Activated T-cell treated with anti-CD3 and anti-CD28 coated beads, Interleukin-2, amount 50 U/mL, for 72 hours (primary cell): ENCODE measurements around the gene OR51B2. TPM values are rescaled to one million over a fixed set of nuclear protein-coding genes. Genes with fewer than 3 reads are reported as not detected.
"Not testable (repeated sequence)": the region's sequence is repeated elsewhere in the genome, so short reads cannot be mapped to it uniquely, and the experiment has no call there.

Source experiments
- ATAC-seq, 2 donors: fragments of 150-1000 bp; cut with Tn5 transposase; replicated peaks in 1 of 2; 2 replicates each; pipeline ENCODE4 v1.10.0; 2021; ENCODE audit warnings: moderate library complexity in 2 of 2, mild to moderate bottlenecking in 1 of 2
- DNase-seq, 2 donors: peaks; one replicate each; pipeline ENCODE4 v3.0.0; 2021 to 2022; ENCODE audit warnings: mixed read lengths in 1 of 2
- H3K27ac Mint-ChIP-seq: one replicate; pipeline ENCODE4 v1.8.0; 2022; ENCODE audit warnings: mild to moderate bottlenecking, moderate library complexity, mixed read lengths
- H3K27me3 Mint-ChIP-seq: one replicate; pipeline ENCODE4 v1.8.0; 2022; ENCODE audit warnings: low read depth, mixed read lengths
- H3K36me3 Mint-ChIP-seq, 2 donors: one replicate each; pipeline ENCODE4 v1.8.0; 2022; ENCODE audit warnings: mixed read lengths in 2 of 2, mild to moderate bottlenecking in 1 of 2; ENCODE audit not compliant: insufficient read depth in 2 of 2
- H3K4me1 Mint-ChIP-seq: one replicate; pipeline ENCODE4 v1.8.0; 2022; ENCODE audit warnings: low read depth, mixed read lengths
- H3K4me3 Mint-ChIP-seq, 2 donors: one replicate each; pipeline ENCODE4 v1.8.0; 2022; ENCODE audit warnings: mild to moderate bottlenecking in 2 of 2, mixed read lengths in 2 of 2, moderate library complexity in 2 of 2
- H3K9me3 Mint-ChIP-seq, 2 donors: one replicate each; pipeline ENCODE4 v1.8.0; 2022; ENCODE audit warnings: mixed read lengths in 2 of 2
- total RNA-seq, 2 donors: library from RNA; stranded (reverse); gene quantifications; one replicate each; pipeline ENCODE4 v1.2.3, GENCODE V29; 2022

The OR51B2 gene
- total RNA-seq, 2 donors from 2014 or later = not detected

DNA sequence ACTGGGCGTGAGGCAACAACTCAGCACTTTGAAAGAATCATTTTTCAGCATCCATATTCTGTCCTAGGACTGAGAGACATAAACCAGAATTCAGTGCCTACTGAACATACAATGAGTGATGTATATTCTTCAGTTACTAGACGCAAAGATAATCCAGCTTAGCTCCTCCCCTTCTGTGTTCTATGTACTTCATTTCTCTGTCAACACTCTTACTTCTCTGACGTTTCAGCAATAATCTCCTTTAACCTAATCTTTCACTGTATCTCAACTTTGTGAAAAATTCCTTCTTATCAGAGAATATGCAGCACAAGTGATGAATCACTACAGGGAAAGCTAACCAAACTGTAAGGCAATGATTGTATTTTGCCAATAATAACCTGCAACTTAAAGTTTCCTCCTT lies 21.7 kb upstream of the OR51B2 start:
- Mint-ChIP-seq H3K9me3 (peaks cover 0 to 3% of the 10 kb centered on the region in 2 donors), H3K27me3 (peaks cover 7% of the 10 kb centered on the region), H3K36me3 (no peaks in the 10 kb centered on the region), H3K4me3 (no peak overlapping the region), H3K4me1 (no peaks in the 10 kb centered on the region), H3K27ac (no peak overlapping the region)
- no peak for DNase-seq
- no peak for ATAC-seq

DNA sequence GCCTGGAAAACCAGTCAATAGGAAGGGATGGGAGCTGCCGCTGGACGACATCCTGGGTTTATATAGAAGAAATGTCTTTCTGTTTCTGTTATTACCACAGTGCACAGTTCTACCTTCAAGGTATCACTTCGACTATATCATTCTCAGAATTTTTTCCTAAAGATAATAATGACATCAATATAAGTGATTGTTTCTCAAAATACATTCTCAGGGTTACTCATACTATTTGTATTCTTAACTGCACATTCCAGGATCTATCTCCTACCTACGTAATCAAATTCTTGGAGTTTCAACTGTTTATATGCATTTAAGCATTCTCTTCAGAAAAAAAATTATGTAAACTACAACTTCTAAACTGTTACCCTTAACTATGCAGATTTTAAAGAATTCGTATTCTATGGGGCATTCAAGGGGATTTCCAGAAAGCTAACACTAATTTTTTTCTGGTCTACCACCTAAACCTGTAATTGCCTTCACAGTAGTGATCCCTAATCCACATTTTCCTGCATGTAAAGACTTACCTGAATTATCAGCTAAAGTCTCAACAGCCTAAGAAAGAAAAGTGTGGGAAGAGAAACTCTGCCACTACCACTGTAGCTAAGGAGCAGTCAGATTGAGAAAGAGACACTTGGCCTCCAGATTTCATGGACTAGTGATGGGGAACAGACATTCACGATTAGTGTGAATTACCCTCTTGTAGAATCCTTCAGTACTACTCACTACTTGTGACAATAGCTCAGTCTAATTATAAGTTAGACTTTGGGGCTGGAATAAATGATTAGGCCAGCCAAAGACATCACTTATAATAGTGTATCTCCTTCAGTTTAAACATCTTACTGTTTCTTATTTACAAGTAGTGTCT lies 19.6 kb upstream of the OR51B2 start, which contains the start of gene OR51B5:
Gene OR51B5 (minus strand): TSS at position 51 of the 862 bp plus-strand sequence. CDS start 0 bp downstream, at position 51.
- Mint-ChIP-seq H3K4me3 (no peak within 1 kb of the TSS), H3K36me3 (no peaks in the 10 kb centered on the region), H3K27me3 (peaks cover 15% of the 10 kb centered on the region), H3K9me3 (peaks cover 0 to 3% of the 10 kb centered on the region in 2 donors), H3K27ac (no peak within 1 kb of the TSS), H3K4me1 (no peaks in the 10 kb centered on the region)
- no peak for DNase-seq
- ATAC-seq = no peak

DNA sequence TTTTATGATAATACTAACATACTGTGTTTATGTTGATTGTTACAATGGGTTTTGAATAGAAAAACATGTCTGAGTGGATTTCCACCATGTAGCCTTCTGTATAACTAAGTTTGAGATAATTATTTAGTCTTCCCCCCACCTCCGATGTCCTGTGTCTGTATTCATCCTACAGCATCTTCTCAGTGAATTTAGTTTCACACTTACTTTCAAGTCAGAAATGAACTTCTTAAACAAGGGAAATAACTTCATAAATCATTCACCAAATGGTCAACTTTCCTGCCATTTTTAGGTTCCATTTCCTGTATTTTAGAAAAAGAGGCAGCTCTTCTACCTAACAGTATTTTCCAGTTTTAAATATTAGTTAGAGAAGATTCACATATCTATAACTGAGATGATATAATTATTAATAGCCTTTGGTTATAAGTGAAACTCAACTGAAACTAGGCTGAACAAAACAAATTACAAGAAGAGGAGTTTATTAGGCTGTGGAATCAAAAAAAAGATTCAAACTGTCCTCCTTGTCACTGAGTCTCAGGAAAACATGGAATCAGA lies 15.8 kb upstream of the OR51B2 start:
- no peaks in the 10 kb centered on the region for H3K36me3 Mint-ChIP-seq
- no peaks in the 10 kb centered on the region for H3K4me1 Mint-ChIP-seq

DNA sequence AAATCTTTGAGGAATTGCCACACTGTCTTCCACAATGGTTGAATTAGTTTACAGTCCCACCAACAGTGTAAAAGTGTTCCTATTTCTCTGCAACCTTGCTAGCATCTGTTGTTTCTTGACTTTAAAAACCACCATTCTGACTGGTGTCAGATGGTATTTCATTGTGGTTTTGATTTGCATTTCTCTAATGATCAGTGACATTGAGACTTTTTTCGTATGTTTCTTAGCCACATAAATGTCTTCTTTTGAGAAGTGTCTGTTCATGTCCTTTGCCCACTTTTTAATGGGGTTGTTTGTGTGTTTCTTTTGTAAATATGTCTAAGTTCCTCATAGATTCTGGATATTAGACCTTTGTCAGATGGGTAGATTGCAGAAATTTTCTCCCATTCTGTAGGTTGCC lies 13.2 kb upstream of the OR51B2 start:
- H3K36me3 Mint-ChIP-seq, DNase-seq, H3K27me3 Mint-ChIP-seq, H3K4me3 Mint-ChIP-seq, H3K9me3 Mint-ChIP-seq, ATAC-seq, H3K27ac Mint-ChIP-seq, H3K4me1 Mint-ChIP-seq: not testable (repeated sequence)

More for the DNA sequence above, 15.8 kb upstream of the OR51B2 start:
- H3K9me3 Mint-ChIP-seq = no peaks in the 10 kb centered on the region
- no peak for ATAC-seq
- no peak overlapping the region for H3K4me3 Mint-ChIP-seq
- no peak overlapping the region for H3K27ac Mint-ChIP-seq
- DNase-seq = no peak
- H3K27me3 Mint-ChIP-seq = peaks cover 7% of the 10 kb centered on the region

DNA sequence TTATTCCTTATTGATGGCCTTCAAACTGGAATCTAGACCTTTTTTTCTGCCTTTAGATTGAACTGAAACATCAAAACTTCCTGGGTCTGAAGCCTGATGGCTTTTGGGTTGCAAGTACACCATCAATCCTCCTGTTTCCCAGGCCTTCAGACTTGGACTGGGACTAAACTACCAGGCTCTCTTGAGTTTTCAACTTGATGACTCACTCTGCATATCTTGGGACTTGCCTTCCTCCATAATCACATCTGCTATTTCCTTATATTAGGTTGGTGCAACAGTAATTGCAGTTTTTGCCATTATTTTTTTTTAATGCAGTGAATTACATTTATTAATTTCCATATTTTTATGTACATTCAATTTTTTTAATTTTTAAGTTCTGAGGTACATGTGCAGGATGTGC lies 12.2 kb upstream of the OR51B2 start:
- Mint-ChIP-seq H3K4me3 (no peak overlapping the region), H3K36me3 (no peaks in the 10 kb centered on the region)

DNA sequence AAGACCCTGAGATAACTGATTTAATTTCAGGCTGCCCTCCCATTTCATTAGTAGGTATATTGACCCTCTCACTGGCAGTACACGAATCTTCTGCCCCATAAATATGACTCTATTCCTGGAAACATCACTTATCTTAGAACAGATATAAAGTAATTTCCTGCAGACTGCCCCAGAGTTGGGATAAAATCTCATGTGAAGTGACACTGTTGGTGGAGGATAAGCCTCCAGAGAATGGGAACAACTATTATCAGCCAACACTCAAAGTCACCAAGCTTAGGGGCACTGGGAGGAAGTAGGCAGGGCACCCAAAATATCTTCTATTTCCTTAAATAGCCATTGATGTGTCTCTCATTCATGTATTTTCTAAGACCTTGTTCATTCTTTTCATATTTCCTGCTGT lies 11.1 kb upstream of the OR51B2 start:
- Mint-ChIP-seq H3K4me1 (no peaks in the 10 kb centered on the region), H3K27me3 (peaks cover 16% of the 10 kb centered on the region), H3K9me3 (no peaks in the 10 kb centered on the region), H3K4me3 (no peak overlapping the region), H3K27ac (no peak overlapping the region), H3K36me3 (no peaks in the 10 kb centered on the region)
- ATAC-seq = no peak
- DNase-seq = no peak

More for the DNA sequence above, 12.2 kb upstream of the OR51B2 start:
- Mint-ChIP-seq H3K4me1 (no peaks in the 10 kb centered on the region), H3K27me3 (peaks cover 7% of the 10 kb centered on the region), H3K27ac (no peak overlapping the region), H3K9me3 (no peaks in the 10 kb centered on the region)
- no peak for ATAC-seq
- no peak for DNase-seq

DNA sequence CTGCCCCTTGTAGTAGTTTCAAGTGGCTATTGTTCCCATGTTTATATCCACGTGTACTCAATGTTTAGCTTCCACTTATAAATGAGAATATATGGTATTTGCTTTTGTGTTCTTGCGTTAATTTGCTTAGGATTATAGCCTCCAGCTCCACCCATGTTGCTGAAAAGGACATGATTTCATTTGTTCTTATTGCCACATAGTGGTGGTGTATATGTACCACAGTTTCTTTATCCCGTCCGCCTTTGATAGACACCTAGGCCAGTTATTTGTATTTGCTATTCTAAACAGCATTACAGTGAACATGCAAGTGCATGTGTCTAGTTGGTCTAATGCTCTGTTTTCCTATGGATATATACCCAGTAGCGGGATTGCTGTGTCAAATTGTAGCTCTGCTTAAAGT lies 6.8 kb downstream of the OR51B2 start:
- Mint-ChIP-seq H3K4me3 (no peak overlapping the region), H3K9me3 (peaks cover 2 to 4% of the 10 kb centered on the region in 2 donors), H3K27me3 (no peaks in the 10 kb centered on the region), H3K36me3 (no peaks in the 10 kb centered on the region), H3K27ac (no peak overlapping the region), H3K4me1 (no peaks in the 10 kb centered on the region)
- DNase-seq (no peak), ATAC-seq (no peak)

DNA sequence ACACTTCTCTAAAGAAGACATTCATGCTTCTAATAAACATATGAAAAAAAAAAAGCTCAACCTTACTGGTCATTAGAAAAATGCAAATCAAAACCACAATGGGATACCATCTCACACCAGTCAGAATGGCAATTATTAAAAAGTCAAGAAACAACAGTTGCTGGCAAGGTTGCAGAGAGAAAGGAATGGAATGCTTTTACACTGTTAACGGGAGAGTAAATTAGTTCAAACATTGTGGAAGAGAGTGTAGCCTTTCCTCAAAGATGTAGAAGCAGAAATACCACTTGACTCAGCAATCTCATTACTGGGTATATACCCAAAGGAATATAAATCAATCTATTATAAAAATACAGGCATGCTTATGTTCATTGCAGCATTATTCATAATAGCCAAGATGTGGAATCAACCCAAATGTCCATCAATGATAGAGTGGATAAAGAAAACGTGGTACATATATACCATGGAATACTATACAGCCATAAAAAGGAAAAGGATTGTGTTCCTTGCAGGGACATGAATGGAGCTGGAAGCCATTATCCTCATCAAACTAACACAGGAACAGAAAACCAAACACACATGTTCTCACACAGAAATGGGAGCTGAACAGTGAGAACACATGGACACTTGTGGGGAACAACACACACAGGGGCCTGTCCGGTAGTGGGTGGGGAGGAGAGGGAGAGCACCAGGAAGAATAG lies 10.6 kb downstream of the OR51B2 start:
- ATAC-seq, H3K27ac Mint-ChIP-seq, DNase-seq, H3K27me3 Mint-ChIP-seq, H3K36me3 Mint-ChIP-seq, H3K9me3 Mint-ChIP-seq, H3K4me1 Mint-ChIP-seq, H3K4me3 Mint-ChIP-seq: not testable (repeated sequence)

DNA sequence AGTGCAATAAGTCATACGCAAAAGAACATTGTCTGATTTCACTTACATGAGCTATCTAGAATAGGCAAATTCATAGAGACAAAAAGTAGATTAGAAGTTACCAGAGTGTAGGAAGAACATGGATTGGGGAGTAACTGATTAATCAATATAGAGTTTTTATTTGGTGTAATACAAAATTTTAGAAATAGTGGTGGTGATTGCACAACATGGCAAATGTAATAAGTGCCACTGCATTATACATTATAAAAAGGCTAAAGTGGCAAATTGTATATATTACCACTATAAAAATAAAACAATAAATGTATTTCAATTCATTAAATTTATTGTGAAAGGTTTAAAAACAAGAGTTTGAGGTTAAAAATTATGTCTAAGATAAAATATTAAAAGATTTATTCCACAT lies 13.7 kb downstream of the OR51B2 start:
- no peaks in the 10 kb centered on the region for H3K4me1 Mint-ChIP-seq
- no peak overlapping the region for H3K27ac Mint-ChIP-seq

DNA sequence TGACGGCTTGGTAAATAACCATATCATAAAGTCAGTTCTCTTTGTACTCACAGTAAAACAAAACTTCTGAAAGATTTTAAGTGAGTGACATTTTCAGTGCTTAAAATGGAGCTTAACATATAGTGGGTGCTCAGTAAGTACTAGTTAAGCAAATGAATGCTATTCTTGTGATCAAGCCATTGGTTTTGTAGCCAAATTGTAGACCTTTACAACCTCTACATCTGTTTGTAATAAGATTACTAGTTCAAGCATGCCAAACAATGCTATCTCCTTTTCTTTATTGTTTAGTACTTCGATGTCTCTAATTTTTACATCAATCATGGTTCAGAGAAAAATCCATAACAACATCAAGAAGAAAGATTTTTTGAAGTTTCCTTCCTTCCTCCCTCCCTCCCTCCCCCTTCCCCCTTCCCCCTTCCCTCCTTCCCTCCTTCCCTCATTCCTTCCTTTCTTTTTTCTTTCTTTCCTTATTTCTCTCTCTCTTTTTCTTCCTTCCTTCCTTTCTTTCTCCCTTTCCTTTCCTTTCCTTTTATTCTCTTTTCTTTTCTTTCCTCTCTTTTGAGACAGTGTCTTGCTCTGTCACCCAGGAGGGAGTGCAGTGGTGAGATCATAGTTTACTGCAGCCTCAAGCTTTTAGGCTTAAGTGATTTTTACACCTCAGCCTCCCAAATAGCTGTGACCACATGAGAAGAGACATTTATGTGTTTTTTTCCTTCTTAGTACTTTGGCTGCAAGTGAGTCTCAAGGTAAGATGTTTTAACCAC lies 16.7 kb downstream of the OR51B2 start:
- Mint-ChIP-seq H3K9me3 (no peaks in the 10 kb centered on the region), H3K4me1 (no peaks in the 10 kb centered on the region), H3K4me3 (no peak overlapping the region), H3K27me3 (peaks cover 7% of the 10 kb centered on the region), H3K27ac (no peak overlapping the region), H3K36me3 (no peaks in the 10 kb centered on the region)
- DNase-seq = no peak
- no peak for ATAC-seq

More for the DNA sequence above, 13.7 kb downstream of the OR51B2 start:
- DNase-seq (no peak), ATAC-seq (no peak)
- Mint-ChIP-seq H3K36me3 (no peaks in the 10 kb centered on the region), H3K9me3 (peaks cover 1 to 2% of the 10 kb centered on the region in 2 donors), H3K4me3 (no peak overlapping the region), H3K27me3 (peaks cover 7% of the 10 kb centered on the region)

DNA sequence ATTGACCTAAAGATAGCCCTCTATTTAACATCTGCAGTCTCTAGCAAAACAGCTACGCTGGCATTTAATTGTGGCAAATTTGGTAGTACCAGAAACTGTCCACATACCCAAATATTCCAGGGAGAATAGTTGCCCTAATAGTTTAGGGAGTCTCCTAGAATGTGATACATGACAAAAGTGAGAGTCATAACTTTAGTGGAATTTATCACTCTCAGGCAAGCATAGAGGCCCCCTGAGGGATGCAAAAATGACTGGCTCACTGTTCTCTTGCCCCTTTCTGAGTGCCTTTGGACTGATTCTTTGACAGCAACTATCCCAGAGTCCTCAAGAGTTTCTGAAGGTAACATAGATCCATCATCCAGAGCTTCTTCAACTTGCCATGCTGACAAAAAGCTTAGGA lies 20.1 kb downstream of the OR51B2 start:
- Mint-ChIP-seq H3K36me3 (no peaks in the 10 kb centered on the region), H3K4me1 (no peaks in the 10 kb centered on the region), H3K9me3 (no peaks in the 10 kb centered on the region), H3K4me3 (no peak overlapping the region), H3K27ac (no peak overlapping the region), H3K27me3 (peaks cover 12% of the 10 kb centered on the region)
- DNase-seq (no peak), ATAC-seq (no peak)

DNA sequence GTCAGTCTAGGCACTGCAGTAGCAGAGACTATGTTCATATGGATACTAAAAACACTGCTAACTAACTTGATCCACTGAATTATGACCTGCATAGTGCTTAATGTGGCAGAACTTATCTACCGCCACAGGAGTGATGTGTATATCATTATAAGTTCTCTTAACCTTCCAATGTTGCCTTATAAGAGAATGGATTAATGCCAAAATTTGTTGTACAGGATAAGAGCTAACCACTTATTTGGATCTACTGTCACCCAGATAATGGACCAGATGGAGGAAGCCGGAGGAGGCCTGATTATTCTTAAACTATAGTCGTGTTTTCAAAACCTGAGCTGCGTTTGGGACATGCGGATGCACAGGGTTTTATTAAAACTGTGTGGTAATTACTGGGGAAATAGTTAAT lies 20.5 kb downstream of the OR51B2 start:
- H3K27ac Mint-ChIP-seq = no peak overlapping the region
- no peaks in the 10 kb centered on the region for H3K9me3 Mint-ChIP-seq
- ATAC-seq = no peak
- H3K4me3 Mint-ChIP-seq = no peak overlapping the region
- DNase-seq = no peak
- peaks cover 12% of the 10 kb centered on the region for H3K27me3 Mint-ChIP-seq
- no peaks in the 10 kb centered on the region for H3K36me3 Mint-ChIP-seq
- no peaks in the 10 kb centered on the region for H3K4me1 Mint-ChIP-seq

DNA sequence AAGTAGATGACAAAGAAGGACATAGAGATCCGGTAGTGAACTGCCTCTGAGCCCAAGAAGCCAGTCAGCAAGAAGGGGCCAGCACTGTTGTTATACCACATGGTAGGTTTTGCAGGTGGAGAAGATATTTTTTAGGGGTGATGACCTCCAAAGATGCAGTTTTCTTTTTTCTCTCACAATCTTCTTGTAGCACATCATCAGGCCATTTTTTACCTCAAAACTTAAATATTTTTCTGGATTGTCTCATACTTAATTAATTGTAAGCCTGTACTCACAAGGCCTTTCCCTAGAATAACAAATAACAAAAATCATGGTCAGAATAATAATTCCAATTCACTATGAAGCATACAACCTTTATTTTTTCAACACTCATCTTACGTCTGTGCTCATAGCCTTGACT lies 22.3 kb downstream of the OR51B2 start, which contains the start of gene OR51B4:
Gene OR51B4 (minus strand): TSS at position 101 of the 400 bp plus-strand sequence. CDS start 0 bp downstream, at position 101.
- peaks cover 6% of the 10 kb centered on the region for H3K27me3 Mint-ChIP-seq
- DNase-seq (no peak), ATAC-seq (no peak)
- no peak within 1 kb of the TSS for H3K27ac Mint-ChIP-seq
- H3K4me3 Mint-ChIP-seq = no peak within 1 kb of the TSS
- no peaks in the 10 kb centered on the region for H3K36me3 Mint-ChIP-seq
- H3K4me1 Mint-ChIP-seq = no peaks in the 10 kb centered on the region
- no peaks in the 10 kb centered on the region for H3K9me3 Mint-ChIP-seq
